Duodenal mucosa (tissue), 2 donors: ENCODE data around the gene CDC42EP2.

Source experiments
- H3K27ac ChIP-seq: one replicate; pipeline ENCODE4 v1.7.0; 2013; ENCODE audit warnings: low read depth, low read length
- H3K27me3 ChIP-seq, 2 donors: one replicate each; pipeline ENCODE4 v1.7.0; 2013; ENCODE audit warnings: low read length in 2 of 2, control low read depth in 1 of 2; ENCODE audit not compliant: insufficient read depth in 2 of 2, control insufficient read depth in 1 of 2
- H3K36me3 ChIP-seq, 2 donors: one replicate each; pipeline ENCODE4 v1.7.0; 2013; ENCODE audit warnings: low read length in 2 of 2, control low read depth in 1 of 2; ENCODE audit not compliant: insufficient read depth in 2 of 2, control insufficient read depth in 1 of 2
- H3K4me1 ChIP-seq, 2 donors: one replicate each; pipeline ENCODE4 v1.7.0; 2013; ENCODE audit warnings: low read length in 2 of 2, control low read depth in 1 of 2; ENCODE audit not compliant: insufficient read depth in 2 of 2, control insufficient read depth in 1 of 2
- H3K4me3 ChIP-seq, 2 donors: one replicate each; pipeline ENCODE4 v1.7.0; 2013; ENCODE audit warnings: low read length in 2 of 2, low read depth in 1 of 2
- H3K9ac ChIP-seq, 2 donors: one replicate each; pipeline ENCODE4 v1.7.0; 2013; ENCODE audit warnings: low read length in 2 of 2, low read depth in 1 of 2
- H3K9me3 ChIP-seq, 2 donors: one replicate each; pipeline ENCODE4 v1.7.0; 2013; ENCODE audit warnings: low read length in 2 of 2, control low read depth in 1 of 2; ENCODE audit not compliant: control insufficient read depth in 1 of 2

CDC42EP2 gene

GRCh38 chr11:65314501-65315203, at the start of gene CDC42EP2:
TSS of gene CDC42EP2 (plus strand) at chr11:65314866. CDS start at chr11:65320899, 6,033 bp downstream.
- peak within 1 kb of the TSS; percentile 81 for H3K27ac ChIP-seq
- H3K4me3 ChIP-seq = peak within 1 kb of the TSS; percentile 80 to 87
- H3K9me3 ChIP-seq = no peaks in the 10 kb centered on the region
- H3K9ac ChIP-seq = peak within 1 kb of the TSS; percentile 74 to 79
- peaks cover 42 to 46% of the 10 kb centered on the region in 2 donors for H3K4me1 ChIP-seq
- no peaks in the 10 kb centered on the region for H3K27me3 ChIP-seq
- H3K36me3 ChIP-seq = no peaks in the 10 kb centered on the region

- H3K27ac ChIP-seq = no peak overlapping the region
- no peaks in the 10 kb centered on the region for H3K27me3 ChIP-seq
- peaks cover 7 to 15% of the 10 kb centered on the region in 2 donors for H3K4me1 ChIP-seq
- no peak overlapping the region for H3K9ac ChIP-seq
- H3K4me3 ChIP-seq = no peak overlapping the region
- H3K9me3 ChIP-seq = no peaks in the 10 kb centered on the region
- peaks cover 0 to 24% of the 10 kb centered on the region in 2 donors for H3K36me3 ChIP-seq
Measured at GRCh38 chr11:65266210-65266609, 48.5 kb upstream of the CDC42EP2 start.

GRCh38 chr11:65274735-65275682, 39.7 kb upstream of the CDC42EP2 start:
- Histone ChIP-seq H3K4me1 (peaks cover 10 to 33% of the 10 kb centered on the region in 2 donors), H3K4me3 (peak overlapping the region in 1 of 2 donors; percentile 35), H3K9me3 (no peaks in the 10 kb centered on the region), H3K27ac (peak overlapping the region; percentile 46), H3K27me3 (no peaks in the 10 kb centered on the region), H3K9ac (peak overlapping the region; percentile 14 to 27), H3K36me3 (peaks cover 4 to 26% of the 10 kb centered on the region in 2 donors)

- Histone ChIP-seq H3K9ac (peak overlapping the region; percentile 14 to 27), H3K4me1 (peaks cover 10 to 39% of the 10 kb centered on the region in 2 donors), H3K27ac (peak overlapping the region; percentile 46), H3K9me3 (no peaks in the 10 kb centered on the region), H3K36me3 (peaks cover 4 to 24% of the 10 kb centered on the region in 2 donors), H3K27me3 (no peaks in the 10 kb centered on the region), H3K4me3 (peak overlapping the region; percentile 26 to 35)
Measured at GRCh38 chr11:65275906-65276305, 38.8 kb upstream of the CDC42EP2 start.

- Histone ChIP-seq H3K9ac (no peak overlapping the region), H3K9me3 (no peaks in the 10 kb centered on the region), H3K27ac (no peak overlapping the region)
Measured at GRCh38 chr11:65277631-65278277, 36.9 kb upstream of the CDC42EP2 start.

GRCh38 chr11:65278356-65278755, 36.3 kb upstream of the CDC42EP2 start:
- peaks cover 15 to 40% of the 10 kb centered on the region in 2 donors for H3K36me3 ChIP-seq

More at GRCh38 chr11:65277631-65278277, 36.9 kb upstream of the CDC42EP2 start:
- no peak overlapping the region for H3K4me3 ChIP-seq
- peaks cover 10 to 39% of the 10 kb centered on the region in 2 donors for H3K4me1 ChIP-seq
- peaks cover 15 to 35% of the 10 kb centered on the region in 2 donors for H3K36me3 ChIP-seq
- no peaks in the 10 kb centered on the region for H3K27me3 ChIP-seq

GRCh38 chr11:65279279-65279678, 35.4 kb upstream of the CDC42EP2 start:
- Histone ChIP-seq H3K9me3 (no peaks in the 10 kb centered on the region), H3K27ac (no peak overlapping the region), H3K9ac (no peak overlapping the region), H3K4me3 (no peak overlapping the region), H3K27me3 (no peaks in the 10 kb centered on the region), H3K36me3 (peaks cover 15 to 40% of the 10 kb centered on the region in 2 donors), H3K4me1 (peaks cover 10 to 39% of the 10 kb centered on the region in 2 donors)

More at GRCh38 chr11:65278356-65278755, 36.3 kb upstream of the CDC42EP2 start:
- Histone ChIP-seq H3K9me3 (no peaks in the 10 kb centered on the region), H3K27me3 (no peaks in the 10 kb centered on the region), H3K27ac (no peak overlapping the region), H3K4me3 (no peak overlapping the region), H3K4me1 (peaks cover 10 to 39% of the 10 kb centered on the region in 2 donors), H3K9ac (no peak overlapping the region)

GRCh38 chr11:65279741-65280440, 34.8 kb upstream of the CDC42EP2 start:
- Histone ChIP-seq H3K27me3 (no peaks in the 10 kb centered on the region), H3K4me1 (peaks cover 7 to 37% of the 10 kb centered on the region in 2 donors), H3K27ac (no peak overlapping the region), H3K36me3 (peaks cover 15 to 44% of the 10 kb centered on the region in 2 donors), H3K9me3 (no peaks in the 10 kb centered on the region), H3K9ac (peak overlapping the region in 1 of 2 donors; percentile 19), H3K4me3 (no peak overlapping the region)

GRCh38 chr11:65280646-65281045, 34.0 kb upstream of the CDC42EP2 start:
- Histone ChIP-seq H3K9ac (no peak overlapping the region), H3K36me3 (peaks cover 15 to 44% of the 10 kb centered on the region in 2 donors), H3K9me3 (no peaks in the 10 kb centered on the region), H3K27me3 (no peaks in the 10 kb centered on the region), H3K4me3 (no peak overlapping the region), H3K4me1 (peaks cover under 1 to 29% of the 10 kb centered on the region in 2 donors), H3K27ac (no peak overlapping the region)
